C1 segment of cervical spinal cord (tissue), 14 donors: ENCODE data around the gene PEX11G.

ENCODE experiments used
- DNase-seq, 14 donors: peaks; one replicate each; lab custom pipeline; 2025; lab: John Stamatoyannopoulos, UW

Gene PEX11G

DNA sequence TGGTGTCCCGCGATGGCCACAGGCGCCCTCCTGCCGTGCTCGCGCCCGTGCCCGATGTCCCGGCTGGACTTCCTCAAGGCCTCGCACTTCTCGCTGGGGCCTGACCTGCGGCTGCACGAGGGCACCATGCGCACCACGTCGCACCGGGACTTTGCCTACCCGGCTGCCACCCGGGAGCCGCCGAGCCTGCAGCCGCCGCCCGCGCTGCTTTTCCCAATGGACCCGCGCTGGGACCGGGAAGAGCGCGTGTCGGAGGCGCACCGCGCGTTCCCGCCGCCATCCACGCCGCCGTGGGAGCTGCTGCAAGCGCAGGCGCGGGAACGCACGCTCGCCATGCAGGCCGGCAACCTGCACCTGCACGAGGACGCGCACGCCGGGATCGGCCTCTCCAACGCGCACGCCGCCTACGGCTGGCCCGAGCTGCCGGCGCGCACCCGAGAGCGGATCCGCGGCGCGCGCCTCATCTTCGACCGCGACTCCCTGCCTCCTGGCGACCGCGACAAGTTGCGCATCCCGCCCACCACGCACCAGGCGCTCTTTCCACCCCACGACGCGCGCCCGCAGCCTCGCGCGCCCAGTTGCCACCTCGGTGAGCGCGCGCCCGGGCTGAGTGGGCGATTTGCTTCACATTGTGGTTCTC lies 12.1 kb upstream of the PEX11G start:
- peak in 13 of 14 donors; percentile 11 to 84 (median 44) for DNase-seq

DNA sequence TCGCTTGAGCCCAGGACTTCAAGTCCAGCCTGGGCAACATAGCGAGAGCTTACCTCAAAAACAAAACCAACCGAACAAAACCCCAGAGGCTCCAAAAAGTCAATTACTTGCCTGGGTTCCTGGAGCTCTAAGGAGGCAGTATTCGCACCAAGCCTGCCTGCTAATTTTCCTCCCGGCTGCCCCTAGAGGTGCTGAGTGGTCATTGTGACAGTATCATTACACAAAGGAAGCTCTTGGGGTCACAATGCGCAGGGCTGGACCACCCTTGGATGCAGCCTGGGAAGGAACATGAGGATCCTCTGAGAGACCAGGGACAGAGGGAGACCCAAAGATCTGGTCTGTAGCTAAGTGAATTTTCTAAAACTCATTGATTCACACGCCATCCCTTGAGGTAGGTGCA lies 8.5 kb upstream of the PEX11G start:
- peak in 1 of 14 donors; percentile 14 for DNase-seq

DNA sequence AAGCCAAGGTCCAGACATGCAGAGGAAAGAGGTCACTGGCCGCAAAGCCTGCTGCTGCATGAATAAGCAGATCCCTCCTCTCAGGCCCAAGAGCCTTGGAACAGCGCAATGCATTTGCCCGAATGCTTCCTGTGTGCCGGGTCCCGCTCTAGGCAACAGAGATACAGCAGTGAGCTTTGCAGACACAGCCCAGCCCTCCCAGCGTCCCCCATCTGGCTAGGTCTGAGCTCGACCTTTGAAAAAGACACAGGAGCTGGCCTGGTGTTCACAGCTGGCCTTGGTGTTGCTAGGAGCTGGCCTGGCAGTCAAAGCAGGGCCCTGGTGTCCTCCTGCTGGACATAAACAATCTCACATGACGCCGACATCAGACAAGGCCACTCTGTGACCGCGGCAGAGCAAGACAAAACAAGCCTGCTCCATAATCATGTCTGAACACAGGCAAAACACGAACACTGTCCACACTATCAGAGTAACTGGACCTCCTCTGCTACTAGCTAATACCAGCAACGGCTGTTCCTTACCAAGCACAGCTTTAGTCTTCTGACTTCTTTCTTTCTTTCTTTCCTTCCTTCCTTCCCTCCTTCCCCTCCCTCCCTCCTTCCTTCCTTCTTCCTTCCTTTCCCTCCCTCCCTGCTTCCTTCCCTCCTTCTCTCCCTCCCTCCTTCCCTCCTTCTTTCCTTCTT lies 5.7 kb upstream of the PEX11G start:
- peak in 13 of 14 donors; percentile 33 to 93 (median 79) for DNase-seq

DNA sequence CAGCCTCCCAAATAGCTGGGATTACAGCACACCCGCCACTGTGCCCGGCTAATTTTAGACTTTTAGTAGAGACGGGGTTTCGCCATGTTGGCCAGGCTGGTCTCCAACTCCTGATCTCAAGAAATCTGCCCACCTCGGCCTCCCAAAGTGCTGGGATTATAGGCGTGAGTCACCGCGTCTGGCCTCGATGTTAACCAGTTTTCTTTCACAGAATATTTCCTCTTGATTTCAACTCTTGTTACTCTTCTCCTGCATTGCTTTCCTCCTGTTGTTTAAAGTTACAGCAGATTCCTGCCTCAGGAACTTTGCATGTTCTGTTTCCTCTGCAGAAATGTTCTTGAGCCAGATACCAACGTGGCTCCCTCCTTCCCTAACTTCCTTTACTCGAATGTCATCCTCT lies 3.7 kb upstream of the PEX11G start:
- no peak for DNase-seq

DNA sequence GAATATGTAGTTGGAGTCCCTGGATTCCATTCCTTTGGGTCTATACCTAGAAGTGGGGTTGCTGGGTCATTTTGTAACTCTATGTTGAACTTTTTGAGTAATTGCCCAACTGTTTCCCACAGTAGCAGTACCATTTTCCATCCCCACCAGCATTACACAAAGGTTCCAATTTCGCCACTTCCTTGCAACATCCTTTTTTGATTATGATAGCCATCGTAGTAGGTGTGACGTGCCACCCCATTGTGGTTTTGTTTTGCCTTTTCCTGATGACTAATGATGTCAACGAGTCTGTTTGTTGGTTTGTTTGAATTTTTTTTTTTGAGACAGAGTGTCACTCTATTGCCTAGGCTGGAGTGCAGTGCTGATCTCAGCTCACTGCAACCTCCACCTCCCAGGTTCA lies 3.3 kb upstream of the PEX11G start:
- DNase-seq = no peak

DNA sequence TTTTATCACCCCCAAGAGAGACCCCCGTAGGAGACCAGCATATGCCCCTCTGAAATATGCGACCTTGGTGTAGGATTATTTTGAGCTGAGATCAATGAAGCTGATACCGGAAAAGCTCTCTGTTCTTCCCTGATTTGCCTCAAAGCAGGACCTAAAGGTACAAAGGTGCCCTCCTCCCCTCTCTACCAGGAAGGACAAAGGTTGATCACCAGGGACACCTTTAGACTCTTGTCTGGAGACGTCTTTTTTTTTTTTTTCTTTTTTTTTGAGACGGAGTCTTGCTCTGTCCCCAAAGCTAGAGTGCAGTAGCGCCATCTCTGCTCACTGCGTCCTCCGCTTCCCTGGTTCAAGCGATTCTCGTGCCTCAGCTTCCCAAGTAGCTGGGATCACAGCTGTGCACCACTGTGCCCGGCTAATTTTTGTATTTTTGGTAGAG lies 792 bp upstream of the PEX11G start:
- DNase-seq = no peak

DNA sequence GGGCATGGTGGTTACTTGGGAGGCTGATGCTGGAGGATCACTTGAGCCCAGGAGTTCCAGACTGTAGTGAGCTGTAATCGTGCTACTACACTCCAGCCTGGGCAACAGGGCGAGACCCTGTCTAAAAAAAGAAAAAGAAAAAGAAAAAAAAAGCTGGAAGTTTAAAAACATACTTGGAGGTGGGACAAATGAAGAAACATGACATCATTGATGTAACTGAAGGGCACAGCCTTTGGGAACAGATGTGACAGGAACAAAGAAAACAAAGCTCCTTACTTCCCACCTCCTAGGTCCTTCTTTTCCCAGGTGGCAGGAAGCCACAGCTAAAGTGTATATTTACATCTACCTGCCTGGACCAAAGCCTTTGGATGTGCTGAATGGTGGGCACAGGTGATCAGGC lies 1.9 kb downstream of the PEX11G start:
- DNase-seq = no peak

DNA sequence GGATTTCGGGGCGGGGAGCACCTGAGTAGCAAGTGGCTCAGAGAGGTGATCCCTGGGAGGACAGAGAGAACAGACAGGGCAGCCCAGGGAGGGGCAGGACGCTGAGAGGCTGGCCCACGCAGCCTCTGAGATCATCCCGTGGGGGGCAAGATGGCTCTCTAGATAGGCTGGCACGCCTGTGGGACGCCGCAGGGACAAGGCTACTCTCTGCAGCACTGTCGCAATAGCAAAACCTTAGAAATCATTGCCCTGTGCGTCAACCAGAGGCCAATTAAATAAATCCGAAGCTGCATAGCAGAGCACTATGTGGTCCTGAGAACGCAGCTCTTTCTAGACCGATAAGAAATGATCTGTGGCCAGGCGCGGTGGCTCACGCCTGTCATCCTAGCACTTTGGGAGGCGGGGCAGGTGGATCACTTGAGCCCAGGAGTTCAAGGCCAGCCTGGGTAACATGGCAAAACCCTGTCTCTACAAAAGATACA lies 5.1 kb downstream of the PEX11G start:
- DNase-seq = no peak

DNA sequence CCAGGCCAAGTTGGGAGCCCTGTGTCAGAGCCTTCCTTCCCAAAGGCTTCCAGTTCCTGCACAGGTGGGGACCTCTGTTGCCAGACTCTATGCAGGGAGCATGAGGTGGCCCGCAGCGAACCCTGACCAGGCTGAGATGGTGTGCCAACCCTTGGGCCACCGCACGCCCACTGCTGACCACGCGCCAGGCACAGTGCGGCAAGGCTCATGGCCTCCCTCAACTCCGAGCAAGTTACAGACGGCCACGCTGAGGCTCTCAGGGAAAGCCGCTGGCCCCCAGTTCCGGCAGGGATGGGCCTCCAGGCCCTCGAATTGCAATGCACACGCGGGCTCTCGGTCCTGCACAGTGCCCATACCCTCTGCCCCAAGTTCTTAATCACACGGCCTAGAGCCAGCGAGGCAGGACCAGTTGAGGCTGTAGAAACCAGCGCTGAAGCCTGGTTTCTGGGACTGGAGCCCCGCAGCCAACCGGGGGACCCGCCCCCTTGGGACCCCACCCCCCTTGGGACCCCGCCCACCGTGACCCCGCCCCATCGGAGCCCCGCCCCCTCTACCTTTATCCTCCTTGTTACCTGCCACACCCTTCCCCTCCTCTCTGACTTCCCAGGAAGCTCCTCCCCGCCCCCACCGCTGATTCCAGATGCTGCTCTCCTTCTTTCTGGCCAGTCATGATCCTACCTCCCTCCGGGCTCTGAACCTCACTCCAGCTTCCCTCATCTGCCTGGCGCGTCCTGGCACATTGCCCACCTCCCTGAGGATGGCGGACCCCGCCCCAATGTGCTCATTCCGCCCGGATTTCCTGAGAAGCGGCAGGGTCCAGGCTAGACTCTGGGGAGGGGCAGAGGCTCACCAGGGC lies 6.0 kb downstream of the PEX11G start:
- DNase-seq = no peak

DNA sequence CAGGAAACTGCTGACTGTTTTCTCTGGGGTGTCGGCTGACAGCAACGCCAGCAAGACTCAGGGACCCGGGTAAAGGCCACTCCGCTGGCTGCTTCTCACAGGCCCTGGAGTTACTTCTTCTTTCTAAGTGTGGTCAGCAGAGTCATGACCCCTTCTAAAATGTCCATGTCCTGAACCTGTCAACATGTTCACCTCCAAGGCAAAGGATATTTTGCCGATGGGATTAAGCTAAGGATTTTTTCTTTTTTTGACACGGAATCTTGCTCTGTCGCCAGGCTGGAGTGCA lies 7.9 kb downstream of the PEX11G start:
- peak in 2 of 14 donors; percentile 3 to 5 for DNase-seq

DNA sequence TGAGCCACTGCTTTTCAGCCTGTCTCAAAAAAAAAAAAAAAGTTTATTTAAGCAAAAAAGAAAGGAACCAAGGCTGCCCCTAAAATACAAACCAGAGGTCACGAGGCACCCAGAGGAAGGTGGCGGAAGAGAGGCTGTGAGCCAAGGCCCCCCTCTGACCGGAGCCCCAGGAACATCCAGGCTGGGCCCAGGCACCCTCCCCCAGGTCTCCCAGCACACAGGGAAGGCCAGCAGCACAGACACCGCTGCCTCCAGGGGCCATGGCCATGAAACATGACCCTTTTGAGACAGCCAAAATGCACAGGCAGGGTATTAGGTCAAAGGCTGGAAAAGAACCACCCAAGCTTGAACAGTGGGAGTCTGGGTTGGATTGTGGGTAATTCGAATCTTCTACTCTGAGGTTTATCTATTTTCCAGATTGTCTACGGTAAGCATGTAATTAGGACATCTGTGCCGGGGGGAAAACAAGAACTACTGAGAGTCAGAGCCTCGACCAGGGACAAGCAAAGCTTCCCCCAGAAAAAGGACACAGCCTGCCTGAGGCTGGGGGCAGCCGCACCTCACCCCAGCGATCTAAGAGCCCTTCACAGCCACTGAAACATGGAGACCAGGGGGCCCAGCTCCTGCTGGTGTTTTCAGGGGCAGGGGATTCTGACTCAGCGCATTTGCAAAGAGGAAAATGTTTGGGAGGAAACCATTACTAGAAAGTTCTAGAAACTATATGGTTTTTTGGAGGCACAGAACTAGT lies 8.4 kb downstream of the PEX11G start:
- peak in 7 of 14 donors; percentile 12 to 38 (median 26) for DNase-seq

DNA sequence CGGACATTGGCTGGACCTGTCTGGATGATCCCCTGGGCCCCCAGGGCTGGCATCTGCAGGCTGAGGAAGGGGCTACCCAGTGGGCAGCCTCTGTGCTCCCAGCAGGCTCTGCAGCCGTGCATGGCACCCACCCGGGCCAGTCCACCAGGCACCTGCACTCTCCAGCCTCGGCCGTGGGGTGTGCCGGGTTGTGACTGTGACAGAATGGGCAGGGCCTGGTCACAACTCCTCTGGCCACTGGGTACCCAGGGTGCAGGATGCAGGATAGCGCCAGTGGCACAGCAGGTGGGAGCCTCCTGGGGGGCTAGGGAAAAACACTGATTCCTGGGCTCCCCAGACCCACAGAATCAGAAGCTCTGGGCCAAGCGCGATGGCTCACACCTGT lies 10.0 kb downstream of the PEX11G start:
- no peak for DNase-seq

DNA sequence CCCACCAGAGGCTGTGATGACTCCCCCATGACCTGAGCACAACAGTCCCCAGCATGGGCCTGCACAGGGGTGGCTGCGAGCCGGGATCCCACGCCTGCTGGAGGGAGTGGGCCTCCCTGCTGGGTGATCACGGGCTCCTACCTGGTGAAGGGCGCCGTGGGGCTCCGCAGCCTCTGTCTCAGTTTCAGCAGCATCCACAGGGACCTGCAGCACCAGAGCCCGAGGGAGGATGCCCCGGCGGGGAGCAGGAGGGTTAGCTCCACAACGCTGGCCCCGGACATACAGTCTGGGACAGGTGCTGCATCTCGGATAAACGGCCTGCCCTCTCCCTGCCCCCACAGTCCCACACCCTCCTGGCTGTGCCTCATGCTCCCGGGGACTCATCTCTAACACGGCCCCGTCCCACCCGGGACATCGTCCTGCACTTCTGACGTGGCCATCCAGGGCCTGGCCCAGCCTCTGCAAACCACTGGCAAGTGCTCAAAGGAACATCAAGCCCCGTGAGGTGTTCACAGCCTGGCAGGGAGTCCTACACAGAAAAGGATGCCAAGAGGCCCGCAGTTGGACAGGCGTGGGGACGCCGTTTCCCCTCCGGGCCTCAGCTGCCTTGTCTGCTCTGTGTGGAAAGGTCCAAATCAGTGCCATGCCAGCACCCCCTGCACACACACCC lies 10.5 kb downstream of the PEX11G start:
- no peak for DNase-seq

DNA sequence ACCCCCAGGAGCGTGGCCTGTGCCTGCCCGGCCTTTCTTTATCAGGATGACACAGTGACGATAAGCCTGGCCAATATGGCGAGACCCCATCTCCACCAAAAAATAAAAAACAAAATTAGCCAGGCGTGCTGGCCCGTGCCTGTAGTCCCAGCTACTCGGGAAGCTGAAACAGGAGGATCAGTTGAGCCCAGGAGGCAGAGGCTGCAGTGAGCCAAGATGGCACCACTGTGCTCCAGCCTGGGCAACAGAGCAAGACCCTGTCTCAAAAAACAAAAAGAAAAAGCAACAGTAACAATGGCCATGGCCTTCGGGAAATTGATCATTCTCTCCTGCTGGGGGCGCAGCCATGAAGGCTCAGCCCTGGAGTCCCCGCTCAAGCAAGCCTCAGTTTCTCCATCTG lies 11.1 kb downstream of the PEX11G start:
- no peak for DNase-seq

DNA sequence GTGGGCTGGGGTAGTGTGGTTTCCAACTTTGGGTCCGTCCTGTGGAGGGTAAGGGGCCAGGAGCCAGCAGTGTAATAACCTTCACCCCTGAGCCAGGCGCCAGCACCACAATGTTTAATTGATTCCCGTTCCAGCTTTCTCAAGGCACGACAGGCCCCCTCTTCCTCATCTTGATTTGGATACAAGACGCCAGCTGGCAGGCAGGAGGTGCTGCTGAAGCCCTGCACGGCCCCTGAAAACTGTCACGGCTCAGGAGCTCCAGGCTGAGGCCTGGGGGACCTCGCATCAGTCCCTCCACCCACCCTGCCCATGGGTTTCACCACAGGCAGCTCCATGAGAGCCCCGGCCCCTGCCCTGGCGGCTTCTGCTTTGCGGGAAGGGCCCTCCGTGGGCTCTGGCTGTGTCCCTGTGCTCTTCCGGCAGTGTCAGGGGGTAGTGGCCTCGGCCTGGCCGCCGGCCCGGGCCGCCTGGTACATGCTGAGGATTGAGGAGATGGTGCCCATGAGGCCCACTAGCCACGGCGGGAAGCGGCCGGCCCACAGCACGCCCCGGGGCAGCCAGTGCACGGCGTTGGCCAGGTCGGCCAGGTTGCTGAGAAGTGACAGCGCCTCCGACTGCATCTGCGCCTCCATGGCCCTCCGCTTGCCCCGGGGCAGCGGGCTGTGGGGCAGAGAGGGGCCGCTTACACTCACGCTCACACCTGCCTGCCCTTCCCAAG lies 11.9 kb downstream of the PEX11G start:
- no peak for DNase-seq

DNA sequence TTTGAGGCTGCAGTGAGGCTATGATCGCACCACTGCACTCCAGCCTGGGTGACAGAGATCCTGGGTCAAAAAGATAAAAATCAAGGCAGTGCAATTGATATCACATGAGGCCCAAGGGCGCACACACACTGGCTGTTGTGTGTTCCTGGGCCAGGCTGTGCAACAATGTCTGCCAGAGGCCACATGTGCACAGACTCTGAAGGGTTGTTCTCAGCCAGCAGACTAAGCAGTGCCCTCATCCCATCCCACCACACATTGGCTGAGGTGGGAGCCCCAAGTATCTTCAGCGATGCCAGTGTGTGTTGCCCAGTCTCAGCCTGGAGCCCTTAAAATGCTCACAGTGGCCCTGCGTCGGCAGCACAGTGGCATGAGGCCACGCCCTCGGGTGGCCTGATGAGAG lies 12.6 kb downstream of the PEX11G start:
- no peak for DNase-seq

DNA sequence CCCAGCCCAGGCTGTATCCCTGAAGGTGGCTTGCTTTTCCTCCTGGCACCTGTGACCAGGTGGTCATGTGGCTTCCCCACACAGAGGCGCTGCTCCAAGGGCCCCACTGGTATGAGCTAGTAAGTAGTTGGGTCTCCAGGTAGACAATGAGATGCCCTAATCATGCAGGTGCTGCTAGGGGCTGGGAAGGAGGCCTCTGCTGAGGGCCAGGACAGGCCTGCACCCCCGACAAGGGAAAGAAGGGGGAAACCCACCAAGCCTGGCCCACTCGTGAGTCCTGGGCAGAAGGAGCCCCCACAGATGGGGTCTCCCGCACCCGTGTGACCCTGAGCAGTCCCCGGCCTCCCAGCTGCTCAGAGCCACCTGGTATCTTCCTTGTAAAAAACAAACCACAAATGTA lies 13.2 kb downstream of the PEX11G start:
- DNase-seq = no peak

DNA sequence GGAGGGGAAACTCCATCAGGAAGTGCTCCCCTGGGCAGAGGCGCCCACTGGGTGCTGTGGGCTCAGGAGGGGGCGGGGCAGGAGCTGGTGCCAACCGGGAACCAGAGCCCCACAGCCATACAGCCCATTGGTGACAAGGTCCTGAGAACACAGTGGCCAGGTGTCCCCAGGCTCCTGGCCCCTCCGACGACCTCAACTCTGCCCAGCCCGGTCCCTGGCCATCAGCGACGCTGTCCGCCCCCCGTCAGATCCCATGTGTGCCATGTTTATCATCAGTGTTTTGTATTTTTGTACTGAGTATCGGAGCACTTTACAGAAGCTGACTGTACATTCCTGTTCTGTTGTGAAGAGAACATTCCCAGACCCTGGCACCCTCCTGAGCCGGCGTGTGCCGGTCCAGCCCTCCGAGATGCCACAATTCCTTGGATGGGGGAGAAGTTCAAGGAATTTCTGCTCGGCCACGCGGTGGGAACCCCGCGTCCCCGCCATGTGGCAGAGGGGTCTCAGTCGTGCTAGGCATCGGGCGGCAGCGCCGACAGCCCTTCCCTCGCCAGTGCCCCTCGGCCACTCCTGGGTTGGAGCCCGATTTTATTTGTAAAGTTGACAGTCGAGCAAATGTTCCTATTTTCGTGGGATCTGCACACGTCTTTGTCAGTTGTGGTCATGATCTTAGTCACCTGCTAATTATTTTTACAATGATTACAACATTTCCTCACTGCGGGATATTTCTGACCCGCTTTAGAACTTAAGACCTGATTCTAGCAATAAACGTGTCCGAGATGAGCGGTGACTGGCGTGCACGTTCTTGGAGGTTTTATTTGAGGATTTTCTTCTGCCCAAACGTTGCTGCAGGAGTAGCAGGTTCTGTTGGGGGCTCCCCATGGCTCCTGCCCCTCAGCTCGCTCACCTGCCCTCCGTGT lies 16.9 kb downstream of the PEX11G start:
- DNase-seq = no peak

DNA sequence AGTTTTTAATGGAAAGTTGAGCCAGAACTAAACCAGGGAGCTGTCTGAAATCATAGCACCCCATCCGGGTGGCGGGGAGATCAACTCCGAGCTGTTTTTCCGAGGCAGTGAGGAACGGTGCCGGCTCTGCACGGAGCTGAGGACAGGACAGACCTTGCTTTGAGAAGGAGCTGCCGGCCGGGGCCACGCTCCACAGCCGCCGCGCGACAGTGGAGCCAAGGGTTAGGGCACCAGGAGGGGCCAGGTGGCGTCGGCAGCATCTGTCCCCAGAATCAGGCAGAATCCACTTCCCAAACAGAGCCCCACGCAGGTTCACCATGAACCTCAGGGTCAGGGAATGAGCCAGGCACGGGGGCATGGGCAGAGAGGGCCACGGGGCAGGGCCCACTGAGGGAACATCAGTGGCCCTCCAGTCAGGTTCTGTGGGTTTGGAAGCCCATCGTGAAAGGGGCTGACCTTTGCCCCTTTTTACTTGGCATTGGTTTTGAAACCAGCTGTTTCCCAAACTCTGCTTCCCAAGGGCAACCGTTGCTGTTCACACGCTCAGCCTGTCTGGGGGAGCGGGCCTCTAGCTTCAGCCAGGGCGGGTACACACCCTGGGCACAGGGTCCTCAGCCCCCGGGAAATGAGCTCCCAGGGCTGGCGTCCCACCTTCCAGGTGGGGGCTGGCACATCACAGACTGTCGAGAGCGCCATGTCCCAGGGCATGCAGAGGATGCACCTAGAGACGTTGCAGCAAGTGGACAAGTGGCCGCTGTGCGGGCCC lies 18.1 kb downstream of the PEX11G start:
- no peak for DNase-seq
